Tibial nerve (tissue), 3 donors: ENCODE data around the gene CLMN.

ENCODE experiments used
- CTCF ChIP-seq, 5 experiments: fragments of 200-600 bp in 3 of 5; fragments of 450-650 bp in 2 of 5; sonication (generic) in 3 of 5; IDR thresholded peaks; one replicate each; pipeline ENCODE4 v1.5.1; 2016 to 2019; ENCODE audit warnings: antibody characterized with exemption in 5 of 5, mild to moderate bottlenecking in 3 of 5, moderate library complexity in 2 of 5
- POLR2A ChIP-seq, 2 donors: fragments of 450-650 bp; IDR thresholded peaks; one replicate each; pipeline ENCODE4 v1.6.1; 2017; ENCODE audit warnings: antibody characterized with exemption in 2 of 2, mild to moderate bottlenecking in 2 of 2, moderate library complexity in 2 of 2

DNA sequence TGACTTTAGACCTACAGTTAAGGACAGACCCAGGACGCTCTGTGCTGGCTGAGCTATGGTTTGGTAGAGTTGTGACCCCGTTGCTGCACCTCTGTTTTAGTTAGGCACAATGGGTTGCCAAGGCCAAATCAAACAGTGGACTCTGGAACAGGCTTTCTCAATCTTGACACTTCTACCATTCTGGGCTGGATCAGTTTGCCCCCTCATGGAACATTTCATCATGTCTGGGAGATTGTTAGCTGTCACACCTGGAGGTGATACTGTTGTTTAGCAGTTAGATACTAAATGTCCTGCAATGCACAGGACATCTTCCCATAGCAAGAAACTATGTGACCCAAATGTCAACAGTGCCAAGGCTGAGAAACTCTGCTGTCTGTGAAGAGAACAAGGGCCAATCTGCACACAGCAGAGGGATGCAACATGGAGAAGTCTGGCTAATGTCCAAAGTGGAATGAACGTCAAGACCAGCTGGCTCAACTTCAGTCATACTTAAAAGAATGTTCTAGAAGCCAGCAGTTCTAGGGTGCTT lies 96.8 kb downstream of the CLMN start:
- no peak for TF ChIP-seq CTCF (IDR thresholded peaks at IDR 0.05)
- no peak for TF ChIP-seq POLR2A (IDR thresholded peaks at IDR 0.05)
